Stimulated activated CD8-positive, alpha-beta memory T cell treated with anti-CD3 and anti-CD28 coated beads, Interleukin-12 subunit alpha, Interleukin-12 subunit beta, amount 100 ng/mL, for 1 hour (primary cell): ENCODE results near the gene SSH3.
A peak's percentile ranks its signal among the peaks of the same experiment; 100 is the strongest.

ENCODE experiments used
- DNase-seq: peaks from one replicate; pipeline ENCODE4 v3.0.0-alpha.2; 2020; ENCODE audit warnings: low read depth

SSH3 gene

DNA sequence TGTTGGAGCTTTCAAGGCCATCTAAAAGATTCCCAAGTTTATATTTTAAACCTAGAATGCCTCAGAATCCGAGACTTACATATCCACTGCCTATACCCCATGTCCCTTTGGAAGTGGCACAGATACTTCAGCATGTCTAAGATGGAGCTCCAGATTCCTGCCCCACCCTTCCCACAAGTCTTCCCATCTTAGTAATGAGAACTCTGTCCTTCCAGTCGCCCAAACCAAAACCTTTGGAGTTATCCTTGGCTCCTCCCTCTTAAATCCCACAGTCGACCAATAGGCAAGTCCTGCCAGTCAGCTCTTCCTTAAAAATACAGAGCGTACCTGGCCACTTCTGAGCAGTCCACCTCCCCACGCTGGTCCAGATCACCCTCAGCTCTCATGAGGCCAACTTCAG is 45.7 kb downstream of the SSH3 start:
- no peak for DNase-seq

DNA sequence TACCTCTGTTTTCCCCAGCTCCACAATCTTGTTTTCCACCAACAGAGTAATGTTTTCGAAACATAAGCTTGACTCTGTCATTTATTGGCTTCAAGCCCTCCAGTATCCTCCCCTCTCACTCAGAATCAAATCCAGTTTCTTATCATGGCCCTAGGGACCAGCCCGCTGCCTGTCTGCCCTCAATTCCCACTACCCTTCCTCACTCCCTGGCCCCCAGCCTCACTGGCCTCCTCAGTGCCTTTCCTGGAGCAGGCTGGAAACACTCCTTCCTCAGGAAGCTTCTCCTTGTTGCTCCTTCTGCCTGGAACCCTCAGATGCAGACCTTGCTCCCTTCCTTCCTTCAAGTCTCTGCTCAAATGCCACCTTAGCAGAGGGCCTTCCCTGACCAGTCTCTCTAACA is 46.1 kb downstream of the SSH3 start:
- DNase-seq, result no peak

DNA sequence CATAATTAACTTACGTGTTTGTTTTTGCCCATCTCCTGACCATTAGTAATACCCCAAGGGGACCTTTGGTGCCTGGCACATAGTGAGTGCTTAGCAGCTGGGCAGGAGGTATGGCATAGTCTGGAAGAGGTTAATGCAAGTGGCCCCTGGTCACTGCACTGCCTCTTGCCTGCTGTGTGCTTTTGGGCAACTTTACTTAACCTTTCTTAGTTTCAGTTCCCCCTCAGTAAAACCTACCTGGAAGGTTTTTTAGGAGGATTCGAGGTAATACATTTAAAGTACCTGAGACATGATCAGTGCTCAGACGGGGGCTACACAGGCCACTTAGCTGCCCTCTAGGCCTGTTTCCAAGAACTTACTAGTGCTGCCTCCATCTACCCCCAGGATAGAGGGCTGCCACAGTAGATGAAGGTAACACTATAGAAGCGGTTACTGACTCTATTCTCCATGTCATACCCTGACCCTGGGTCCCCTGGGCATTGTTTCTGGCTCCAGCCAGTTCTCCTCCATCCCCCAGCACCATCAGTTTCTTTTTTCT is 46.7 kb downstream of the SSH3 start:
- DNase-seq, result no peak

DNA sequence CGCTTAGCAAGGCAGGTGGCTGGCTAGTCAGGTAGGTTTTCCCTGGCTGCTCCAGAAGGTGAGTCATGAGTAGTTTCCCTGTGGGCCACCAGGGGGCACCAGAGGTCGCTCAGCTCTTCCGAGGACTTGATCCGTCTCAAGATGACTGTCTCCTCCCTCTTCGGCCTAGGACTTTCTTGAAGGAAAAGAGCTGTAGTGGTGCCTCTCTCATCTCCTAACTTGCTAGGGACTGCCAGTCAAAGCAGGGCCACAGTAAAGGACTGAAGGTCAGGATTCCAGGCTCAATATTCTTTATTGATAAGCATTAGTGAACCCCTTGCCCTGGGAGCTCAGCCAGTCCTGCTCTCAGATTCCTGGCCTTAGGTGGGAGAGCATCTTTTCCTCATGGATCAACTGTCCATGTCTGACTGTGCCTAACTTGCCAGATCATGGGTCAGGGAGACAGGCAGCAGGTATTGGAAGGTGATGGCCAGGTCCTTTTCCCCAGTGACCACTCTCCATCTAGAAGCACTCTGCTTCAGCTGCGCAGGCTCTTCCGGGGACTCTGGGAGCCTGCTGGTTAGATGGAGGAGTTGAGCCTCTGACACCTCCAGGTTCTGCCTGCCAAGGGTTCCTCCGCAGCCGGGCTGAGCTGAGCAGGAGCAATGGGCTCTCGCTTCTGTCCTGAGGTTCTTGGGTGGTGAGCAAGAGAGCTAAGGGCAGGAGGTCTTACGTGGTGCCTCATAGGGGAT is 48.1 kb downstream of the SSH3 start:
- DNase-seq, result peak; percentile 51

DNA sequence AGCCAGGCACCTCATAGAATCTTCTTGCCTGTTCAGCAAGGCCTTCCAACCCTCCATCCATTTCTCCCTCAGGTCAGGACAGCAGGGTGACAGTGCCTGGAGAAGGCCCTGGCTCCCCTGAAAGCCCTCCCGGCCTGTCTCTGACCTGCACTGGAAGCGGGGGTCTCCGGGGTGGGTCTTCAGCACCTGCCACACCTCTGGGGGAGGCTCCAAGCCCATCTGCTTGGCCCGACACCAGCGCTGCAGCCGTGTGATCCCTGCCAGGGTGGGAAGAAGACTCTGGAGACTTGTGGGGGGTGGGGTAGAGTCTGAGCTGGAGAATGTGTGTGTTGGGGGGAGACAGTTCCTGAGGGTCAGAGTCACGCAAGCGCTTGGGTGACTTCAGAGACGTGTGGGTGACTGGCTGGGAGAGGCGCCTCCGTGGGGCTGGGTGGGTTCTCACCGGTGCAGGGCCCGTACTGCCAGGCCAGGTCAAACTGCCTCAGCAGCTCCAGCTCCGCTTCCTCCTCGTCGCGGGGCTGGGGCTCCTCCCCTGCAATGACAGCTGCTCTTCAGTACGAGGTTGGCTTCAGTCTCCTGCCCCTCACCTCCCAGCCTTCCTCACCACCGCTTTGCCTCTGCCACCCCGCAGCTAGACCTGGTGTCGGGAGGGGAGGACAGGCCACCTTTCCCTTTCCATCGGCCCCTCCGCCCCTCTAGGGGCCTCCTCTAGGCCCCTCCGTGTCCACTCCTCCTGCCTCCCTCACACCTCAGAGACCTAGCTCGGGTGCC is 49.4 kb downstream of the SSH3 start:
- DNase-seq, result no peak

DNA sequence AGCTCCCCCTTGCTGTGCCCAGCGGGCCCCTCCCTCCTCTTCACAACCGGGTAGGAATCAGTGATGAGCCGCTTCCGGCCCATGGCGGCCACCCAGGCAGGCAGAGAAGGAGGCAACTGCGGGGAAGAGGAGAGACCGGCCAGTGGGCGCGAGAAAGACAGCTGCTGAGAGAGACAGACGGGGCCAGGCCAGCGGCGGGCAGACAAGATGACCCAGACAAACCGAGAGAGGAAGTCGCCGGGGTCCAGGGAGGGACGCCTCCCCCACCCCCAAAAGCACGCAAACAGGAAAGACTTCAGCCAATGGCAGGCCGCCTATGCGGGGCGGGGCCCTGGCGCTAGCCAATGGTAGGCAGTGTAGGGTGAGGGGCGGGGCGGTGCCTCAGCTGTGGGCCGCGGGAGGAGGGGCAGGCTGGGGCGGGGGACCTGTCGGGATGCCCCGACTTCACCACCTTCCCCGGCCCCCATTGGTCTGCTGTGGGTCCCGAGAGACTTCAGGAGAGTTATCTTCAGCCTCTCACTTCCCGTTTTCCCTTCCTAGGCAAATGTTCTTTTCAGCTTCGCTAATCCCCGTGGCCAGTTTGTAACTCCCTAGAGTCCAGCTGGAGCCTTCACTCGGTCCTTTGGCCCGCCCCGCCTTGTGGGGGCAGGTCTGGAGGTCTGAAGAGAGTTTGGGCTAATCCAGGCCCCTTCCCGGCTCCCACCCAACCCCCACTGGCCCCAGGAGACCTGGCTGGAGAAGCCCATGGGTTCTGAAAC is 50.2 kb downstream of the SSH3 start, which contains the start of gene POLD4:
Gene POLD4, minus strand, starts transcription at position 230 of the 758 bp plus-strand sequence. Its CDS starts 147 bp downstream, at position 83.
- DNase-seq, result peak; percentile 94

DNA sequence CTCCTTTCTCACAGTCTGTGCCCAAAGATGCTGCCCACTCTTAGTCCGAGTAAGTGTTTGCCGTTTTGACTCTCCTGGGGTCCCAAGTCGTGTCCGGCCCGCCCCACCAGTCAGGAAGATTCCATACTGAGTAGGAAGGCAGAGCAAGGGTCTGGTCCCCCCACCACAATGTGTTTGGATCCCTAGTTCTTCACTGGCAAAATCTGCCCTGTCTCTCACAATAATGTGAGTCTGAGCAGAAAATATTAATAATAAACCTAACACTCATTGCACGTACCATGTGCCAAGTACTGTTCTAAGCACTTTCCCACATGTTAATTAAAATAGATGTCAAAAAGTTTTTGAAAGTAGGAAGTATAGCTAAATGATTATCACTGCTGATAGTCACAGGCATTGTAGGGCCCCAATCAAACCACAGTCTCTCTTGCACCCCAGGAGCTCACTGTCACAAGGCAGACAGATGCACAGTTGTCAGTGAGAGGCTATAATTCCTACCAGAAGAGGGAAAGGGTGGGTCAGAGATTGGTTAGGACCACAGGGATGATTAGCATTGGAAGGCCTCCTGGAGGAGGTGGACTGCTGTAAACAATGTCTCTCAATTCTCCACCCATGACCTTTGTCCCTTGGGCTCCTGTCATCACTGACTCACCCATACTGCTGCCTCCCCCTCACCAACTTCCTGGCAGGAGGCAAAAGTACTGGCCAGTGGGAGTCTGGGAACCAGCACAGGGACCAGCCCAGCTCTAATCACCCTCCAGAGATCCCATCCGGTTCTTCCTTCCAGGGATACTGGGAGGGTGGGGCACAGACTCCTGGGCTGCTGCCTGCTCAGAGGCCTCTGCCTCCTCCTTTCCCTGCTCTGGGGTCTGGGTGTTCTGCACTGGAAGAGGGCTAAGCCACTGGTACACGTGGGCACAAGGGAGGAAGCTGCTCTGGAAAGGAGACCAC is 51.0 kb downstream of the SSH3 start:
- no peak for DNase-seq

DNA sequence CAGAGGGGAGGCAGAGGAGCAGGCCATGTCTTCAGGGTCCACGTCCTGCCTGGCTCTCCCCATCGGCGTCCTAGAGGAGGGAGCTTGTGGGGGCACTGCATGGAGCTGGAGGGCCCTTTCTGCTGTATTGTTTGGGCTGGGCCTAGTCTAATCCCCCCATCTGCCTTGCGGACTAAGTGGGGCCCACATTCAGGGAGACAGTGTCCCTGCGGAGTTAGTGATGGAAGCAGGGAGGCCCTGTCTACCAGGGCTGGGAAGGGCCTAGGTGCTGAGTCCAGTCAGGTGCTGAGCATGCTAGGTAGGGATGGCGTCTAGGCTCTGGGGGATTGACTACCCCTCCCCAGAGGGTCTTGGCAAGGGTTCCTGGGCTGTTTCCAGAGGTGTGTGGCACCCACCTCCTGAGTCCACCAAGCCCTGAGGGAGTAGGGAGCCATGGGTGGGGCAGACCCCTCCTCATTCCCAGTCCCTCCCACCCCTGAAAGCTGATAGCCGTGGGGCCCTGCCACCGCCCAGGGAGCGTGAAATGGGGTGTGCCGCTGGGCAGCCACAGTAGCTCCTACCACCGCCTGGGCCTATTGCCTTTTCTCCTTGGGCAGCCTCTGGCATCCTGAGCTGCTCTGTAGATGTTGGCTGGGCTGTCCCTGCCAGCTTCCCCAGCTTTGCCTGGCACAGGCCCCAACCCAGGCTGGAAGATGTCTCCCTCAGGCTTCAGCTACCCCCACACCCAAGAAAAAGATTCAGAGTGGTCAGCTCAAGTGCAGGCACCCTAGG is 51.9 kb downstream of the SSH3 start:
- no peak for DNase-seq

DNA sequence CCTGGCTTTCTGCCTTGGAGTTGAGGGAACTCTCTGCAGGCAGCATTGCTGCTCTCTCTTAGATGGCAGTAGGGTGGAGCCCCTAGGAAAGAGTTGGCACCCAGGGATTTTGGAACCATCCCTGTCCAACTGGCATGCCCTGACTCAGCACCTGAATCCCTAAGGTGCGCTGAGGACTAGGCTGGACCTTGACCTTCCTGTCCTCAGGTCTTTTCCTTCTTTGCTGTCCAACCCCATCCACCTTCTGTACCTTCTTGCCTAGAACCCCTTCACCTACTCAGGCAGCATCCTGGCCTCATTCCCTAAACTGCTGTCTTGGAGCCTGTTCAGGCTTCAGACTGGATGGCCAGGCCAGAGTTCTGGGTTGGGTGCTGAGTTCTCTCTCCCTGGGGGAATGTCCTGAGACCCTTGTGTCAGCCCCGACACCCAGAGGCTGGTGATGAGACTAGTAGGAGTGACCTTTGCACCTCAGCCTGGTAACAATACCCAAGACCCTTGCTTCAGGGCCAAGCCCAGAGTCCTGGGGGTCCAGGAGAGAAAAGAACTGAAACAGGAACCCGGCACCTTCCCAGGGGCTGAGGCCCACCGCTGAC is 52.6 kb downstream of the SSH3 start:
- no peak for DNase-seq

DNA sequence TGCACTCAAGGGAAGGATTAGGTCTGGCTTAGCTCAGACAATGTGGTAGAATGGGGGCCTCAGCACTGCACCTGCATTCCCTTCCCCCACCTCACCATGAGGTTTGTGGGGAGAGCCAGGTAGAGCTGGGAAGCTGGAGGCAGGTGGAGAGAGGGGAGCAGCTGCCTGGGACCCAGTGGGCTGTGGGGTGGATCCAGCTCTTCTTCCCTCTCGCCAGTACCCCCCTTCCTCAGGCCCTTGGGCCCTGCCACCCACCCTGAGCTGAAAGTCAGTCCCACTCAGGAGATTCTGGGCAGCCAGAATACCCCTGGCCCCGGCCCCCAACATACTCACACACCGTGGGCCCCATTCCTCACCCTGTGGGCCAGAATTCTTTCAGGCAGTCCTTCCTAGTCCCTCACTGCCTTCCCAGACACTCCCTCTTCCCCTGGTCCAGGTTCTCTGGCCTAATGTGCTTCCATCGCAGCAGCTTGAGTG is 53.1 kb downstream of the SSH3 start:
- no peak for DNase-seq

DNA sequence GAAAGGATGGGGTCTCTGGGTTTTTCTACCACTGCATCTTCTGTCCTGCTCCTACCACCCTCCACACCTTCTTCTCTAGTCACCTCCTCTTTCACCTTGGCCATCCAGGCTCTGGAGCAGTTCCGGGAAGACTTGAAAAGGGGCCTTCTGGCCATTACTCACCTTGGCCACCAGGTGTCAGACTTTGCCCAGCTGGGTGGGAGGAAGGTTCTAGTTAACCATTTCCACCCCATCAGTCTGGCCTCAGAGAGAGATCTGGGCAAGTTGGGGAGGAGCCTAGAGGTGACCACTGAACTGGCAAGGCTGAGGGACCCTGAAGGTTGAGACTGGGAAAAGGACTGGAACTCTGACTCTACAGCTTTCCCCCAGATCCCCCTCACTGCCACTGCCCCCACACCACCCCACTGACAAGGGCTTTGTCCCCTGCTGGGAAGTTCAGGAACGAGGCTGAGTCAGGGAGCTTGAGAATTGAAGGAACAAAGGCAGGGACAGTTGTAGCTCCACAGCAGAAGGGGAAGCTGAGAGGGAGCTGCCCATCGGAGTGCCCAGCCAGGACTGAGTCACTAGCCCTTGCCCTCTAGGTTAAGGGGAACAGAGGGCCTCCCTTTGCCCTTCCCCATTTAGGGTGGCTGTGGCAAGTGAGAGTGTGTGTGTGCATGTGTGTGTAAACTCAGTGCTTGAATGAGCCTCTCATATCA is 53.7 kb downstream of the SSH3 start:
- peak; percentile 52 for DNase-seq

DNA sequence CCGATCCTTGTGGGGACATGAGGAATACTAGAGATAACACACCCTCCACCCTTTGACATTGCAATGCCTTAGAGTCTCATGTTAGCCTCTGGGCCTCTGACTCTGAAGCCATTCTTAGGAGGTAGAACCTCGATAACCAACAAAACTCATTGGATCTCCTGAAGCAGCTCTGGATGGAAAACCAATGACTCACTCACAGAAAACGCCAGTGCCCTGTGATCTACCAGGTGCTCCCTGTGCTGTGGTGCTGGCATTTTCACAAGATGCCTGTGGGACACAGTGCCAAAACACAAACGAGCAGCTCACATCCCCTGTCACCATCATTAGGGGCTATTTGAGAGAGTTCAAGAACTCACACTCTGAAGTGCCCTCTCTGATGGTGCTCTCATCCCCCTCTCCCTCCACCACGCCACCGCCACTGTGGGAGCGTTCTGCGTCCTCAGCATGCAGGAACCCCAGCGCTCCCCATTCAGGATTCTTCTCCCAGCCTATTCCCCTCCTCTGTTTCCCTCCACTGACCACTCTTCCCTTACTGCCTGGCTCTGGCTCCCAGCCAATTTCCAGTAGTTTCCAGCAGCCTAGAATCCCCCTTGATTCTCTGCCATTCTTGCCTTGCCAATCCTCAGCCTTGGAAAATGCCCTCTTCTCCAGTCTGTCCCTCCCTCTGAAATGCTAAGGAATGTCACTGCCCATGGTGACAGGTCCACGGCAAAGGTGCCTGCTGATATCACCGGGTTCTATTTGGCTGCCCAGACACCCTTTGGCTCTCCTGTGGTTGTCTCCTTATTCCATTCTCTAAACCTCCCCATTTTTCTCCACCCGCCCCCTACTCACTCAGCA is 54.7 kb downstream of the SSH3 start:
- no peak for DNase-seq
